GM12801 (cell line): ENCODE results near the gene MCTP2.

Experiments
- CTCF ChIP-seq: IDR thresholded peaks from one replicate; pipeline ENCODE4 v1.5.1; 2011; ENCODE audit warnings: control low read depth; ENCODE audit not compliant: insufficient read length; ENCODE audit errors: extremely low read depth

Gene MCTP2

GRCh38 chr15:94324835-94325767 lies 93.7 kb downstream of the MCTP2 start:
- no peak for TF ChIP-seq CTCF

GRCh38 chr15:94327356-94327936 lies 96.1 kb downstream of the MCTP2 start:
- no peak for TF ChIP-seq CTCF

DNA sequence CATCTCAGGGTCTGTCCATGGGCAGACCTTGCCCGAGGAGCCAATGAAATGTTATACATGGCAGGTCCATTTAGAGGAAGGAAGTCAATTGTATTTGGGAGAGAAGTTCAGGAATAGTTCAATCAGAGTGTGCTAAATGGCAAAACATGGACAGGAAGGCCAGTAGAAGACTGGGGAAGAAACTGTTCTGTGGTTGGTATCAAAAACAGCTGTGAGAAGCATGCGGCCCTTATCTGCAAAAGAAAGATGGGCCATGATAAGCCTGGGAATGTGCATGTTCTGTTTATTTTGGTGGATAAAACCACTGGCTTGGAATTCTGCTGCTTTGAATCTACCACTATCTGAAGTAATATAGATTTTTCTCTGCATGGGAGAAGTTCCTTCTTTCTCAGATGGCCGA lies 100.4 kb downstream of the MCTP2 start:
- no peak for TF ChIP-seq CTCF

DNA sequence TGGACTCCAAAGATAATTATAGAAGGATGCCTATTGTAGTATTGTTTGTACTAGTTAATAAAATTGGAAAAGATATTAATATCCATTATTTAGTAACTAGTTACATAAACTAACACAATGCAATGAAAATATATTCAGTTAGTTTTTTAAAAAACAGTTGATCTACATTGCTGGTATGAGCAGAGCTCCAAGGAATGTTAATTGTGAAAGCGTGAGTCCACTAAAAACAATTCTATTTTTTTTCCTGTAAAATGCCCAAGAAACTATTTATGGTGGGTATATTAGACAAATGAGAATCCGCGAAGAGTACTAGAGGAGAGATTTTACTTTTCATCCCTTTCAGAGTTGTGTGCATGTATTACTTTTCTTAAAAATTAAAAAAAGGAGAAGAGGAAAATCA lies 104.3 kb downstream of the MCTP2 start:
- TF ChIP-seq CTCF, result no peak

DNA sequence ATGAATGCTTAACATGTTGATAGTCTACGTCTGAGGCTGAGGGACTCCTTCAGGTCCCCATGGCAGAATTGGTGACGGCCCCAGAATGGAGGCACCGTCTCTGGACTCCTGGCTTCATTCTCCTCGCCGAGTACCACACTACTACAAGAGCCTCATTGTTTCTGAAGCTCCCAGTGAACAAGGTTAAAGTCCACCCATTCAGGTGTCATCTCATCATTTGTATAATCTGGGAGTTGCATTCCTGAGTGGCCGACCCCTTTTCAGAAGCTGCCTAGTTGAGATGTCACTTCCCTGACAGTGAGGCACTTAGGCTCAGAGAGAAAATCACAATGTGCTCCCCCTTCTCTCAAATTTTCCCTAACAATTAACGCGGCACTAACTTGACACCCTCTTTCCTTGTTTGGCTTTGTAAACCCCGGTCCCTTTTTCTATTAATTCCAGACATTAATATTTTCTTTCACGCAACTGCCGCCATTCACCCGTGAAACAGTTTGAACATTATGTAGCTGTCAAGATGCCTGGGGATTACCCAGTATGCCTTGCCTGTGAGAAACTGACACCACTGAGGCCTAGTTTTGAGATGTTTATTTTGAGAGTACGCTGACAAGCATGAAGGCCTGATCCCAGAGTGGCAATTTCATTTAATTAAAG lies 105.6 kb downstream of the MCTP2 start:
- TF ChIP-seq CTCF, result no peak

DNA sequence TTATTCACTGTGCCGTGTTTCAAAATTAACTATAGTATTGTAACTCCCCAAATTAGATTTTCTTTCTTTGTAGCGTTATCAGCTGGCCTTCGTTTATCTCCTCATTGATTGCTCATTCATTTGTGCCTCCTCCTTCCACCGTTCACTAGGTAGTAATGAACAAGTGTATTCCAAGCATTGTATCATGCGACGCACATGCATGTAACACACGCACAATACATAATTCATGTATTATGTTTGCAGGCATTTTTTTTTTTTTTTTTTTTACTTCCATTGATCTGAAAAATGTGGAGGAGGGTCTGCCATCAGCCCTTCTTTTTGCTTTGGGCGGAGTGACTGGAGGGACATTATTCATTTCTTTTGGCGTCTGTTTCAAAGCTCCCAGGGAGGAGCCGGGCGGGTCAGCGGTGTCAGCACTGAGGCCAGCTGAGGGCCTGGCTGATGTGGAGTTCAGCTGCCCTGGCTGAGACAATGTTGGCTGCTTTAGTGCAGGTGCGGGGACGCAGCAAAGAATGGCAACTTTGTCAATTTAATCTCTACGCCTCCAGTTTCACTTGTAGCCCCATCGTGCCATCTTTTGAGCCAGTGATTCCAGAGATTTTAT lies 107.0 kb downstream of the MCTP2 start:
- TF ChIP-seq CTCF, result no peak

DNA sequence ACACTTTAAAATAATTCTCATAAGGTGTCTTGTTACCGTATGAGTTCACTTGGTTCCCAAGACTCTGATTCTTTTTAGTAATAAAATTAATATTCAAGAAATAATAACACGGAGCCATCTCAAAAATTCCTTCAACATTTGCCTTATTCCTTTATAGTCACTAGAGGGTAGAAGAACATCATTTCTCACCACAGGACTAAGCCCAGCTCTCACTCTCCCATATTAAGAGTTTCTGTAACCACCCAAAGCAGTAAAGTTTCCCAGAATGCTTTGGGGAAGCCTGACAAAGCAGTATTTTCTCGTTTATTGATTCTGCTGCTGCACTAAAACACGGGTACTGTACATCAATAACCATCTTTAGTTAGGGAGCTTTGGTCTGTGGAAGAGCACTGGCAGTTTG lies 114.9 kb downstream of the MCTP2 start:
- no peak for TF ChIP-seq CTCF
